HUDEP-2 (cell line): ENCODE results near the gene MEGF9.
"Not testable (repeated sequence)": the region's sequence is repeated elsewhere in the genome, so short reads cannot be mapped to it uniquely, and the experiment has no call there.

Experiments
- DNase-seq, 76 experiments: peaks; one replicate each; lab custom pipeline; 2025; ENCODE audit not compliant: unreplicated experiment in 76 of 76; lab: John Stamatoyannopoulos, UW

MEGF9 gene

DNA sequence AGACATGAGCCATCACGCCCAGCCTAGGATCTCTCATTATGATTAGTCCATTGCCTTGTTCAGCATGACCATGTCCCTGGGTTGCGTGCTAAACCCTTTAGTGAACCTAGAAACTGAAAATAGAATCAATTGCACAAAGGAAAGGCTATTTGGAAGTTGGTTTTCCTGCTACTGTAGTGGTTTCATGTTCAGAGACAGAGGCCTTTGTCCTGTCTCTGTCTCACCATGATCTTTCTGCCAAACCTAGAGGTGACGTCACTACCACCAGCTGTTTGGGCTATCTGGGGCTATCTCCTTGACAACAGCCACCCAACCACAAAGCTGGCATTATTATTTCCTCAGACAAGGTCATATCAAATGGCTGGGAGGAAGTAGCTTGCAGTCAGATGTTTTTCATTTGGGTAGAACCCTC, 130.3 kb downstream of the MEGF9 start:
- peak in 73 of 76 experiments; percentile 7 to 84 (median 58) for DNase-seq

DNA sequence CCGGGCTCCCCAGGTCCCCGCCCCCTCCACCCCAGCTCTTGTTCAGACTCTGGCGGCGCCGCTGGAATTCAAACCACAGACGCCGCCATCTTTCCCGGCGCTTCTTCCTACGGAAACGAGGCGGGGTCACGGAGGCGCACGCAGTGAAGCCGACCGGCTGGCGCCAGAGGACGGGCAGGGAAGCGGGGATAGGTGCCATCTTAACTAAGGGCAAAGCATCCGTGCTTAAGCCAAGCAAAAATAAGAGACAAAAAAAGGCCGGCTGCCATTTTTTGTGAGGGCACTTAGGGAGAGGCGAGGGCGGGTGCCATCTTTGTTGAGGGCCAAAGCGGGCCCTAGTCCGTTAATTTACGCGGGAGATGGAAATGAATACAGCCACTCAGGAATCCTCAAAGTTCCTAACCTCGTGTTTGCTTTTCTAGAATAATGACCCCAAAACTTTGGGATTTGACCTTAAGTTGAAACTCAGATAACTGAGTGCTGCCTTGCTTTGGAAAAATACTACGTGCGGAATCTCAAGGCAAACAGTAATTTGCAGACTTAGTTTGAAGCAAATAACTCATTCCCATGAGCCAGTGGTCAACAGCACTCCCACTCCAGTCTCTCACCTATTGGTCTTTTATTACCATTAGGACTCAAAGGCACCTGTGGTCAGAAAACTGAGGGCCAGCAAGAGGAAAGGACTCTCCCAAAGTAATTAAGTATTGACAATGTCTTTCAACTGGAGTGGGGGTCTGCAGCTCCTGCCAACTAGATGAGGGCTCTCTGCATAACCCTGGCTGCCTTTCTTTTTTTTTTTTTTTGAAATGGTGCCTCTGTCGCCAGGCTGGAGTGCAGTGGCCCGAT, 134.0 kb downstream of the MEGF9 start, which contains the start of gene CDK5RAP2:
TSS of gene CDK5RAP2 (minus strand) at position 117 of the 846 bp plus-strand sequence. CDS start 189 bp downstream, outside the sequence.
- peak in 75 of 76 experiments; percentile 12 to 97 (median 92) for DNase-seq

- peak in 6 of 76 experiments; percentile 1 to 35 (median 16) for DNase-seq
Observed at GRCh38 chr9:120579139-120580050, 134.9 kb downstream of the MEGF9 start.

- DNase-seq: no peak
Observed at GRCh38 chr9:120574473-120574872, 139.8 kb downstream of the MEGF9 start.

- no peak for DNase-seq
Observed at GRCh38 chr9:120572472-120572871, 141.8 kb downstream of the MEGF9 start.

GRCh38 chr9:120571443-120572257, 142.6 kb downstream of the MEGF9 start:
- no peak for DNase-seq

GRCh38 chr9:120570296-120570695, 144.0 kb downstream of the MEGF9 start:
- no peak for DNase-seq

GRCh38 chr9:120569556-120569955, 144.7 kb downstream of the MEGF9 start:
- no peak for DNase-seq

GRCh38 chr9:120568816-120569215, 145.5 kb downstream of the MEGF9 start:
- no peak for DNase-seq

DNA sequence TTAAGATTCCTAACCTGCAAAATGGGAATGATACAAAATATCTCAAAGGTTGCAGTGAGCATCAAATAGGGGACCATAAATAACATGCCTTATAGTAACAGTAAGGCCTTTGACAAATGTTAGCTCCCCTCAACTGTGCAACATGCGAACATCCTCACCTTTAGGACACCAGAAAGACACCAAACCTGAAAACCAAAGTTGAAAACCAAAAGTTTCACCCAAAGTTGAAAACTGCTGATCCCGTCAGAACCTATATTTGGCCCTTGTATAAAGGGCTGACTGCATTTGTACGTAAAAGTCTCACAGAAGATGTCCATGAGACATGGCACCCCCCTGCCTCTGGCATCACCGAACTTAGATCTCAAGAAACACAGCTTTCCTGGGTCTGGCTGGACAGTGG, 146.4 kb downstream of the MEGF9 start:
- no peak for DNase-seq

DNA sequence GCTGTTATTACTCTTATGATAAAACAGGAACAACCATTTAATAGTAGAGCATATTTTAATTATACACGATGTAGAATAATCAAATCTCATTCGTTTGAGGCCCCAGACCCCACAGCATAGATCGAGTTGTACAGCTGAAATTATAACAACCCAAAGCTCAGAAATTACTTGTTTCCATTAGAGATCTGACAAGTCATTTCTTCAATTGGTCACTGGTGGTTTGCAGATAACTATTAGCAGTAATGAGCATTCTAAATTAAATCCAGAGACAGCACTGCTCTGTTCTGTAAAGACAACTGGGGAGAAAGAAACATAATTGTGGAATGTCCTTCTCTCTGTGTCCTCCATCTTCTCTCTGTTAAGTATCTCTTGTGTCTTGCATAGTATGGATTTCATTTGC, 147.2 kb downstream of the MEGF9 start:
- DNase-seq: no peak

- DNase-seq: no peak
Observed at GRCh38 chr9:120564589-120564988, 149.7 kb downstream of the MEGF9 start.

- DNase-seq: peak in 69 of 76 experiments; percentile 7 to 78 (median 54)
Observed at GRCh38 chr9:120562861-120563443, 151.3 kb downstream of the MEGF9 start.

DNA sequence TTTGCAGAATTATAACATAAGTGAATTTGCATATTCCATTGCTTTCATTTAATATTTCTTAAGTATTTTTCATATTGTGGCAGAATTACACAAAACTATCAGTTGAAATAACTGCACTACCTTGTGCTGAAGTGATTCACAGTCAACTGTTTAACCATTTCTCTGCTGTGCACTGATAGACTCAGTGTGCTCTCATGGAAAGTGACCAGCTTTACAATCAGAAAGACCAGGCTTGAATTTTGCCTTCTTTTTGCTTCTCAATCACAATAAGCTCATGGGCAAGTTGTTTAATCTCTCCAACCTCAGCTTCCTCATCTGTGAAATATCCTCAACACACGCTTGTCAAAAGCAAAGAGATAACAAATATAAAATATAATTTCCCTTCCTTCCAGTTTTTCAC, 152.6 kb downstream of the MEGF9 start:
- peak in 1 of 76 experiments; percentile 6 for DNase-seq

DNA sequence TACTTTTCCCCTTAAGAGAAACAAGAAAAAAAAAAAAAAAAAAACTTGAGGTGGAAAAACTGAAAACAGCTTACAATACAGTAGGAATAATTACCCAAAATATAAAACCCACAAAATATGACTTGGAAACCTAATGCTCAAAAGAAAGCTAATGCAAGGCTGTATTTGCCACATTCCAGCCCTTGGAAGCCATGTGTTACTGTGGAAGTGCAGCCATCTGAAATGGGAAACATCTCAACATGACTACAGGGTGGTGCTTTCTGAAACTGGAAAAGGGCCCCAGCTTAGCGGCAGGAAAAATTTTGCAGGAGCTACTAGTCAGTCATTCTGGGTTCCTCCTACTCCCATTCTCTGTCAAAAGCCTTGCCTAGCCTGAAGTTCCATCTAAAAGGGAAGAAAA, 154.7 kb downstream of the MEGF9 start:
- DNase-seq: no peak

- DNase-seq: no peak
Observed at GRCh38 chr9:120558454-120558853, 155.8 kb downstream of the MEGF9 start.

GRCh38 chr9:120557205-120557604, 157.1 kb downstream of the MEGF9 start:
- DNase-seq: no peak

GRCh38 chr9:120556775-120557174, 157.5 kb downstream of the MEGF9 start:
- DNase-seq: no peak

DNA sequence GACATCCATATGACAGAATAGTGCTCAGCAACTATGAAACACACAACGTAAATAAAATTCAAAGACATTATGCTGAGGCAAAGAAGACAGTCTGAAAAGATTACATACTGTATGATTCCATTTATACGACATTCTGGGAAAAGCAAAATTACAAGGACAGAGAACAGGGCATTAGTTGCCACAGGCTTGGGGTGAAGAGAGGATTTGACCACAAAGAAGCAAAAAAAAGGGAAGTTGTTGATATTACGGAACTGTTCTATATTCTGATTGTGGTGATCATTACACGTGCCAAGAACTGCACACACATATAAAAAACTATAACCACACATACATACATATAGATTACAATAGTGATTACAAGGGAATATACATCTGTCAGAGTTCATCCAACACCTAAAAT, 158.4 kb downstream of the MEGF9 start:
- DNase-seq: peak in 7 of 76 experiments; percentile 9 to 35 (median 17)

DNA sequence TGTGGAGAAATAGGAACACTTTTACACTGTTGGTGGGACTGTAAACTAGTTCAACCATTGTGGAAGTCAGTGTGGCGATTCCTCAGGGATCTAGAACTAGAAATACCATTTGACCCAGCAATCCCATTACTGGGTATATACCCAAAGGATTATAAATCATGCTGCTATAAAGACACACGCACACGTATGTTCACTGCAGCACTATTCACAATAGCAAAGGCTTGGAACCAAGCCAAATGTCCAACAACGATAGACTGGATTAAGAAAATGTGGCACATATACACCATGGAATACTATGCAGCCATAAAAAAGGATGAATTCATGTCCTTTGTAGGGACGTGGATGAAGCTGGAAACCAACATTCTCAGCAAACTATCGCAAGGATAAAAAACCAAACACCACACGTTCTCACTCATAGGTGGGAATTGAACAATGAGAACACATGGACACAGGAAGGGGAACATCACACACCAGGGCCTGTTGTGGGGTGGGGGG, 162.0 kb downstream of the MEGF9 start:
- not testable (repeated sequence) for DNase-seq
